Cardiac septum (tissue), 1 donor: ENCODE data around the gene PPP1R16B. TPM values are rescaled to one million over a fixed set of nuclear protein-coding genes. Genes with fewer than 3 reads are reported as not detected.

Experiments used
- DNase-seq: peaks from one replicate; pipeline ENCODE4 v3.0.0-alpha.2; 2020; ENCODE audit warnings: low spot score
- intact Hi-C: fragments of 100-400 bp; cut with DNase I; formaldehyde crosslinking; loops from one replicate; pipeline ENCODE4 v1.14.0; 2022
- total RNA-seq: library from RNA; stranded (reverse); fragmentation: NEBNext Ultra II Directional; extraction: Animal tissue kit (Norgen Biotek cat#: 25700); gene quantifications from one replicate; pipeline ENCODE4 v1.2.1, GENCODE V29; 2021
- donor health status: DM: no; HTN: no; CAD: no.

PPP1R16B gene
- total RNA-seq, 1 donor from 2014 or later: 1.7 TPM

GRCh38 chr20:38866265-38867061, 61.0 kb downstream of the PPP1R16B start:
- DNase-seq: no peak
- intact Hi-C loops: no loop called here

GRCh38 chr20:38867062-38867359, 61.5 kb downstream of the PPP1R16B start:
- intact Hi-C loops: no loop called here
- DNase-seq: no peak

- intact Hi-C loops: no loop called here
- DNase-seq: no peak
Observed at GRCh38 chr20:38870733-38871559, 65.4 kb downstream of the PPP1R16B start.

- intact Hi-C loops: no loop called here
Observed at GRCh38 chr20:38871560-38871953, 66.1 kb downstream of the PPP1R16B start.

GRCh38 chr20:38872036-38872435, 66.5 kb downstream of the PPP1R16B start:
- no peak for DNase-seq
- intact Hi-C loops: no loop called here

More at GRCh38 chr20:38871560-38871953, 66.1 kb downstream of the PPP1R16B start:
- no peak for DNase-seq

GRCh38 chr20:38872491-38873049, 67.1 kb downstream of the PPP1R16B start:
- intact Hi-C loops: no loop called here
- no peak for DNase-seq

- intact Hi-C loops: no loop called here
- no peak for DNase-seq
Observed at GRCh38 chr20:38873050-38873581, 67.6 kb downstream of the PPP1R16B start.

GRCh38 chr20:38874460-38875174, 69.1 kb downstream of the PPP1R16B start:
- intact Hi-C loops: no loop called here
- peak; percentile 0 for DNase-seq

GRCh38 chr20:38875175-38875993, 69.9 kb downstream of the PPP1R16B start:
- intact Hi-C loops: no loop called here
- peak; percentile 72 for DNase-seq

- intact Hi-C loops: no loop called here
- DNase-seq: no peak
Observed at GRCh38 chr20:38877483-38877882, 72.0 kb downstream of the PPP1R16B start.

GRCh38 chr20:38878866-38879265, 73.4 kb downstream of the PPP1R16B start:
- intact Hi-C loops: no loop called here
- no peak for DNase-seq

GRCh38 chr20:38880952-38881735, 75.6 kb downstream of the PPP1R16B start:
- no peak for DNase-seq
- intact Hi-C loops: no loop called here

GRCh38 chr20:38881806-38882440, 76.4 kb downstream of the PPP1R16B start:
- DNase-seq: no peak
- intact Hi-C loops: no loop called here

GRCh38 chr20:38882600-38882999, 77.1 kb downstream of the PPP1R16B start:
- DNase-seq: no peak
- intact Hi-C loops: no loop called here

GRCh38 chr20:38883081-38883980, 77.8 kb downstream of the PPP1R16B start:
- no peak for DNase-seq
- intact Hi-C loops: no loop called here

- no peak for DNase-seq
- intact Hi-C loops: no loop called here
Observed at GRCh38 chr20:38883981-38884733, 78.7 kb downstream of the PPP1R16B start.
